ENCODE measurements around the gene TRAPPC11.

The TRAPPC11 gene

DNA sequence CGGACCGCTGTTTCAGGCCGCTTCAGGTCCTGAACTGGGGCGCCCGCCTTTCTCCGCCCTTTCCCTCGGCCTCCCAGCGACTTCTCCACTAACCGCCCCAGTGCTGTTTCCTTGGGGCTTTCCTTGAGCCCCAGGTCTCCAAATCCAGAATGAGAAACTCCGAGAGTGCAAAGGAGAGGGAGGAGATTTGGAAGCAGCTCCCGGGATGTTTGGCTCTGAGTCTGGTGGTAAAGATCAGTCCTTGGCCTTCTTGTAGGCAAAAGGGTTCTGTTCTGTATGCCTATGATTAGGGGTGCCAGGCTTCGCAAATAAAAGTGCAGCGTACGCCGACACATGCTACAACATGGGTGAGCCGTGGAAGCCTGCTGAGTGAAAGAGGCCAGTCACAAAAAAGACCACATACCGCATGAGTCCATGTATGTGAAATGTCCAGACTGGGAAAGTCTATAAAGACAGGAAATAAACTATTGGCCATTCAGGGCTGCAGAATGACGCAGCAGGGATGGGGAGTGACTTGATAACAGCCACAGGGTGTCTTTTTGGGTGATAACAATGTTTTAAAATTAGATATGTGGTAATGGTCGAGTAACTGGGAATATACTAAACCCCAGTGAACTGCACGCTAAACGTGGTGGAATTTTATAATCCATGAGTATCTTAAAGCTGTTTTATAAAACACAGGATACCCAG is 99.8 kb downstream of the TRAPPC11 start:
- H3K36me3 ChIP-seq (ENCODE audit: insufficient read depth, low read length), result no peaks in the 10 kb centered on the region
- H3K9me2 ChIP-seq (replicated peaks; ENCODE audit: low read depth, low read length), result no peaks in the 10 kb centered on the region
- H3K9me3 ChIP-seq (ENCODE audit: insufficient read depth, low read depth, low read length), result no peaks in the 10 kb centered on the region
- no peak overlapping the region for H3K4me3 ChIP-seq (ENCODE audit: low read length, poor library complexity, severe bottlenecking)
- H3K79me2 ChIP-seq (ENCODE audit: insufficient read depth, low read length), result no peaks in the 10 kb centered on the region
- TF ChIP-seq EZH2phosphoT487 (IDR thresholded peaks at IDR 0.05; ENCODE audit: borderline replicate concordance), result no peak
- TF ChIP-seq, protein P1, sequence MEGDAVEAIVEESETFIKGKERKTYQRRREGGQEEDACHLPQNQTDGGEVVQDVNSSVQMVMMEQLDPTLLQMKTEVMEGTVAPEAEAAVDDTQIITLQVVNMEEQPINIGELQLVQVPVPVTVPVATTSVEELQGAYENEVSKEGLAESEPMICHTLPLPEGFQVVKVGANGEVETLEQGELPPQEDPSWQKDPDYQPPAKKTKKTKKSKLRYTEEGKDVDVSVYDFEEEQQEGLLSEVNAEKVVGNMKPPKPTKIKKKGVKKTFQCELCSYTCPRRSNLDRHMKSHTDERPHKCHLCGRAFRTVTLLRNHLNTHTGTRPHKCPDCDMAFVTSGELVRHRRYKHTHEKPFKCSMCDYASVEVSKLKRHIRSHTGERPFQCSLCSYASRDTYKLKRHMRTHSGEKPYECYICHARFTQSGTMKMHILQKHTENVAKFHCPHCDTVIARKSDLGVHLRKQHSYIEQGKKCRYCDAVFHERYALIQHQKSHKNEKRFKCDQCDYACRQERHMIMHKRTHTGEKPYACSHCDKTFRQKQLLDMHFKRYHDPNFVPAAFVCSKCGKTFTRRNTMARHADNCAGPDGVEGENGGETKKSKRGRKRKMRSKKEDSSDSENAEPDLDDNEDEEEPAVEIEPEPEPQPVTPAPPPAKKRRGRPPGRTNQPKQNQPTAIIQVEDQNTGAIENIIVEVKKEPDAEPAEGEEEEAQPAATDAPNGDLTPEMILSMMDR (conservative IDR thresholded peaks at IDR 0.05; ENCODE audit: low read length), result no peak
- no peaks in the 10 kb centered on the region for H3K27me3 ChIP-seq (ENCODE audit: insufficient read depth, low read length, poor library complexity, severe bottlenecking)
- no peak overlapping the region for H2AFZ ChIP-seq (ENCODE audit: low read length)
- no peaks in the 10 kb centered on the region for H4K20me1 ChIP-seq (ENCODE audit: insufficient read depth, low read length, poor library complexity, severe bottlenecking)
- no peak overlapping the region for H3K4me2 ChIP-seq (ENCODE audit: low read depth, low read length, poor library complexity, severe bottlenecking)
- no peaks in the 10 kb centered on the region for H3K4me1 ChIP-seq (ENCODE audit: insufficient read depth, low read length, poor library complexity, severe bottlenecking)
- H3F3A ChIP-seq (ENCODE audit: low read depth), result no peaks in the 10 kb centered on the region
- H3K9ac ChIP-seq (ENCODE audit: low read depth, low read length, poor library complexity, severe bottlenecking), result no peak overlapping the region

DNA sequence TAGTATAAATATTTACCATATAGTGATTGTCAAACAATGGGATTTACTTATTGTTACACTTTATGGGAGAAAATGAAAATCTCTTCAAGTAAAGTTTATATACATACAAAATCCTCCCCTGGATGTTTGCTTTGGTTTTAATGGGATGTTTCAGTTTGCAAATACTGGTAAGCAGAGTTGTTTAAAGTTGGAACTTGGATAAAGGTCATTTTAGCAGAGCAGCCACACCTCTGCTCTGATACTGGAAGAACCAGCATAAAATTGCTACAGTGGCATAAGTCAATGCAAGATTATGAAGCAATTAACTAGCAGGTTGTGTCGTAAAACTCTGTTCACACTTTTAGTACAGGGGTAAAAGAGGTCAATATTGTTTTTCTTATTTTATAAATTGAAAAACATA is 101.2 kb downstream of the TRAPPC11 start:
- Histone ChIP-seq H3K9ac (ENCODE audit: low read depth, low read length, poor library complexity, severe bottlenecking) (no peak overlapping the region), H3K4me2 (ENCODE audit: low read depth, low read length, poor library complexity, severe bottlenecking) (no peak overlapping the region), H2AFZ (ENCODE audit: low read length) (no peak overlapping the region), H3K4me3 (ENCODE audit: low read length, poor library complexity, severe bottlenecking) (no peak overlapping the region), H3F3A (ENCODE audit: low read depth) (no peaks in the 10 kb centered on the region), H3K4me1 (ENCODE audit: insufficient read depth, low read length, poor library complexity, severe bottlenecking) (no peaks in the 10 kb centered on the region), H4K20me1 (ENCODE audit: insufficient read depth, low read length, poor library complexity, severe bottlenecking) (no peaks in the 10 kb centered on the region), H3K9me2 (replicated peaks; ENCODE audit: low read depth, low read length) (no peaks in the 10 kb centered on the region), H3K79me2 (ENCODE audit: insufficient read depth, low read length) (no peaks in the 10 kb centered on the region), H3K36me3 (ENCODE audit: insufficient read depth, low read length) (no peaks in the 10 kb centered on the region), H3K9me3 (ENCODE audit: insufficient read depth, low read depth, low read length) (no peaks in the 10 kb centered on the region), H3K27me3 (ENCODE audit: insufficient read depth, low read length, poor library complexity, severe bottlenecking) (no peaks in the 10 kb centered on the region)
- TF ChIP-seq, protein P1 (conservative IDR thresholded peaks at IDR 0.05; ENCODE audit: low read length), result no peak
- TF ChIP-seq EZH2phosphoT487 (IDR thresholded peaks at IDR 0.05; ENCODE audit: borderline replicate concordance), result no peak

Data from Loucy (cell line).